Measurements from ENCODE around the gene MEIS2. TPM values are rescaled to one million over a fixed set of nuclear protein-coding genes. Genes with fewer than 3 reads are reported as not detected.

The MEIS2 gene
- total RNA-seq, 1 donor, result 17.7 TPM

- Histone ChIP-seq H3K79me2 (ENCODE audit: insufficient read depth, low read length) (peaks cover 45% of the 10 kb centered on the region), H2AFZ (ENCODE audit: low read length) (no peak overlapping the region), H3K4me2 (ENCODE audit: insufficient read depth, low read length) (no peak overlapping the region)
Measured at GRCh38 chr15:37094915-37095711, 5.2 kb downstream of the MEIS2 start.

GRCh38 chr15:37094333-37094914, 5.9 kb downstream of the MEIS2 start:
- DNase-seq (ENCODE audit: insufficient read length, low spot score, missing footprints), result peak; percentile 71
- TF ChIP-seq CTCF (IDR thresholded peaks at IDR 0.05; ENCODE audit: extremely low read depth, low read depth, low read length), result no peak
- no peak overlapping the region for H2AFZ ChIP-seq (ENCODE audit: low read length)
- H3K4me1 ChIP-seq (ENCODE audit: insufficient read depth, low read length), result no peaks in the 10 kb centered on the region
- no peaks in the 10 kb centered on the region for H4K20me1 ChIP-seq (ENCODE audit: insufficient read depth, low read length)
- no peaks in the 10 kb centered on the region for H3K9me3 ChIP-seq (ENCODE audit: low read depth, low read length)
- H3K4me2 ChIP-seq (ENCODE audit: insufficient read depth, low read length), result no peak overlapping the region
- H3K27ac ChIP-seq (ENCODE audit: low read depth, low read length), result no peak overlapping the region
- H3K79me2 ChIP-seq (ENCODE audit: insufficient read depth, low read length), result peaks cover 42% of the 10 kb centered on the region
- no peak overlapping the region for H3K4me3 ChIP-seq (ENCODE audit: insufficient read depth, low read length)
- peaks cover 40% of the 10 kb centered on the region for H3K36me3 ChIP-seq (ENCODE audit: insufficient read depth, low read length)
- H3K27me3 ChIP-seq (ENCODE audit: insufficient read depth, low read length), result no peaks in the 10 kb centered on the region

More at GRCh38 chr15:37094915-37095711, 5.2 kb downstream of the MEIS2 start:
- DNase-seq (ENCODE audit: insufficient read length, low spot score, missing footprints), result peak; percentile 42
- Histone ChIP-seq H4K20me1 (ENCODE audit: insufficient read depth, low read length) (no peaks in the 10 kb centered on the region), H3K4me3 (ENCODE audit: insufficient read depth, low read length) (no peak overlapping the region), H3K36me3 (ENCODE audit: insufficient read depth, low read length) (peaks cover 40% of the 10 kb centered on the region), H3K27me3 (ENCODE audit: insufficient read depth, low read length) (no peaks in the 10 kb centered on the region), H3K27ac (ENCODE audit: low read depth, low read length) (no peak overlapping the region), H3K4me1 (ENCODE audit: insufficient read depth, low read length) (no peaks in the 10 kb centered on the region), H3K9me3 (ENCODE audit: low read depth, low read length) (no peaks in the 10 kb centered on the region)
- no peak for TF ChIP-seq CTCF (IDR thresholded peaks at IDR 0.05; ENCODE audit: extremely low read depth, low read depth, low read length)

- no peaks in the 10 kb centered on the region for H3K9me3 ChIP-seq (ENCODE audit: low read depth, low read length)
- no peak for DNase-seq (ENCODE audit: insufficient read length, low spot score, missing footprints)
- H3K4me2 ChIP-seq (ENCODE audit: insufficient read depth, low read length), result no peak overlapping the region
- H3K79me2 ChIP-seq (ENCODE audit: insufficient read depth, low read length), result peaks cover 35% of the 10 kb centered on the region
- no peak overlapping the region for H3K4me3 ChIP-seq (ENCODE audit: insufficient read depth, low read length)
- H2AFZ ChIP-seq (ENCODE audit: low read length), result no peak overlapping the region
- H3K4me1 ChIP-seq (ENCODE audit: insufficient read depth, low read length), result no peaks in the 10 kb centered on the region
- peaks cover 44% of the 10 kb centered on the region for H3K36me3 ChIP-seq (ENCODE audit: insufficient read depth, low read length)
- no peaks in the 10 kb centered on the region for H4K20me1 ChIP-seq (ENCODE audit: insufficient read depth, low read length)
- H3K27me3 ChIP-seq (ENCODE audit: insufficient read depth, low read length), result no peaks in the 10 kb centered on the region
- no peak for TF ChIP-seq CTCF (IDR thresholded peaks at IDR 0.05; ENCODE audit: extremely low read depth, low read depth, low read length)
- no peak overlapping the region for H3K27ac ChIP-seq (ENCODE audit: low read depth, low read length)
Measured at GRCh38 chr15:37093480-37094332, 6.6 kb downstream of the MEIS2 start.
